ENCODE measurements around the gene GOLGA2. TPM values are rescaled to one million over a fixed set of nuclear protein-coding genes. Genes with fewer than 3 reads are reported as not detected.

Gene GOLGA2
- total and polyA plus RNA-seq, 3 donors from 2014 or later: 79.8 to 133 (median 103) TPM

DNA sequence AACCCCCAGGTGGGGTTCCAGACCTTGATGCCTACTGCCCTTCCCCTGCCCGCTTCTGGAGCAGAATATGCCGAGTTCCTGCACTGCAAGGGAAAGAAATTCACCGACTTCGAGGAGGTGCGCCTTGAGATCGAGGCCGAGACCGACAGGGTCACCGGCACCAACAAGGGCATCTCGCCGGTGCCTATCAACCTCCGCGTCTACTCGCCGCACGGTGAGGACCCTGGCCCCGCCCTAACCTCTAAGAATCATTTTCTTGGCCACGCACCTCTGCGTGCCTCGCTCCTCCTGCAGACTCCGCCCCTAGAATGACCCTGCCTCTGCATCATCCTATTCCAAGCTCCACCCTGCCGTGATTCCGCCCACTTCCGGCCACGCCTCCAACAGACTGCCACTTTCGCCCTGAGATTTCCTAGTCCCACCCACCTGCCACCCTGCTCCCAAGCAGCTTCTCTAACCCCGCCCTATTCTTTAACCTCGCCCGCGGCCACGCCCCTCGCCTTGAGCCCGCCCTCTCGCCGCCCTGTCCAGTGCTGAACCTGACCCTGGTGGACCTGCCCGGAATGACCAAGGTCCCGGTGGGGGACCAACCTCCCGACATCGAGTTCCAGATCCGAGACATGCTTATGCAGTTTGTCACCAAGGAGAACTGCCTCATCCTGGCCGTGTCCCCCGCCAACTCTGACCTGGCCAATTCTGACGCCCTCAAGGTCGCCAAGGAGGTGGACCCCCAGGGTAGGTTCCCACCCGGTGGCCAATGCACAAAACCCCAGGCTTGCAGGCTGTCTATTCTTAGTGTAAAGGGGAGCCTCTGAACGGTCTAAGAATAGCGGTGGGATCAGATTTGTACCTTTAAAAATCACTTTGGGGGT lies 57.1 kb downstream of the GOLGA2 start:
- DNase-seq: peak; percentile 95
- 20 to 32% methylated on average over 26 to 47 of the region's 47 CpGs for WGBS, 2 donors
- no peaks in the 10 kb centered on the region for H3K4me1 ChIP-seq
- no peak overlapping the region for H3K27ac ChIP-seq
- H3K36me3 ChIP-seq (ENCODE audit: low read depth, missing control alignments): no peaks in the 10 kb centered on the region
- H3K4me3 ChIP-seq: peak overlapping the region in 1 of 2 donors; percentile 9
- TF ChIP-seq, protein P1, sequence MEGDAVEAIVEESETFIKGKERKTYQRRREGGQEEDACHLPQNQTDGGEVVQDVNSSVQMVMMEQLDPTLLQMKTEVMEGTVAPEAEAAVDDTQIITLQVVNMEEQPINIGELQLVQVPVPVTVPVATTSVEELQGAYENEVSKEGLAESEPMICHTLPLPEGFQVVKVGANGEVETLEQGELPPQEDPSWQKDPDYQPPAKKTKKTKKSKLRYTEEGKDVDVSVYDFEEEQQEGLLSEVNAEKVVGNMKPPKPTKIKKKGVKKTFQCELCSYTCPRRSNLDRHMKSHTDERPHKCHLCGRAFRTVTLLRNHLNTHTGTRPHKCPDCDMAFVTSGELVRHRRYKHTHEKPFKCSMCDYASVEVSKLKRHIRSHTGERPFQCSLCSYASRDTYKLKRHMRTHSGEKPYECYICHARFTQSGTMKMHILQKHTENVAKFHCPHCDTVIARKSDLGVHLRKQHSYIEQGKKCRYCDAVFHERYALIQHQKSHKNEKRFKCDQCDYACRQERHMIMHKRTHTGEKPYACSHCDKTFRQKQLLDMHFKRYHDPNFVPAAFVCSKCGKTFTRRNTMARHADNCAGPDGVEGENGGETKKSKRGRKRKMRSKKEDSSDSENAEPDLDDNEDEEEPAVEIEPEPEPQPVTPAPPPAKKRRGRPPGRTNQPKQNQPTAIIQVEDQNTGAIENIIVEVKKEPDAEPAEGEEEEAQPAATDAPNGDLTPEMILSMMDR (IDR thresholded peaks at IDR 0.05): no peak
- TF ChIP-seq POLR2A (IDR thresholded peaks at IDR 0.05): no peak
- intact Hi-C loops (cut with DNase I; ENCODE audit: low total_unique reads): no loop called here
- no peaks in the 10 kb centered on the region for H3K27me3 ChIP-seq
- H3K9me3 ChIP-seq: no peaks in the 10 kb centered on the region

DNA sequence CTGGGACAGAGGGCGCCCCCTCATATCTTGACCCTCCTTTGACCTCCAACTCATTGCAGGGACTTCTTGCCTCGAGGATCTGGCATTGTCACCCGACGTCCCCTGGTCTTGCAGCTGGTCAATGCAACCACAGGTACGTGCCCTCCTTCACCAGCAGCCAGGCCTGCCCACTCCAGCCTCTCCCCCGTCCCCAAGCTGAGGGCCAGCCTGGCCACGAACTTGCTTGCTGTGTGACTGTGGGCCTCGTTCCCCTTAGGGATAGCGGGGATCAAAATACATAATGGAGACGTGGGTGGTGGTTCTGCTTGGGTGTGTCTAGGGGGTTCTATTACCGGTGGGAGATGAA lies 57.7 kb downstream of the GOLGA2 start:
- Histone ChIP-seq H3K4me1 (no peaks in the 10 kb centered on the region), H3K27ac (no peak overlapping the region), H3K27me3 (no peaks in the 10 kb centered on the region), H3K36me3 (ENCODE audit: low read depth, missing control alignments) (no peaks in the 10 kb centered on the region), H3K9me3 (no peaks in the 10 kb centered on the region), H3K4me3 (peak overlapping the region in 1 of 2 donors; percentile 9)
- TF ChIP-seq, protein P1 (IDR thresholded peaks at IDR 0.05): no peak
- TF ChIP-seq POLR2A (IDR thresholded peaks at IDR 0.05): no peak
- no peak for DNase-seq
- 59 to 61% methylated on average over 11 of the region's 11 CpGs for WGBS, 2 donors
- intact Hi-C loops (cut with DNase I; ENCODE audit: low total_unique reads): no loop called here

DNA sequence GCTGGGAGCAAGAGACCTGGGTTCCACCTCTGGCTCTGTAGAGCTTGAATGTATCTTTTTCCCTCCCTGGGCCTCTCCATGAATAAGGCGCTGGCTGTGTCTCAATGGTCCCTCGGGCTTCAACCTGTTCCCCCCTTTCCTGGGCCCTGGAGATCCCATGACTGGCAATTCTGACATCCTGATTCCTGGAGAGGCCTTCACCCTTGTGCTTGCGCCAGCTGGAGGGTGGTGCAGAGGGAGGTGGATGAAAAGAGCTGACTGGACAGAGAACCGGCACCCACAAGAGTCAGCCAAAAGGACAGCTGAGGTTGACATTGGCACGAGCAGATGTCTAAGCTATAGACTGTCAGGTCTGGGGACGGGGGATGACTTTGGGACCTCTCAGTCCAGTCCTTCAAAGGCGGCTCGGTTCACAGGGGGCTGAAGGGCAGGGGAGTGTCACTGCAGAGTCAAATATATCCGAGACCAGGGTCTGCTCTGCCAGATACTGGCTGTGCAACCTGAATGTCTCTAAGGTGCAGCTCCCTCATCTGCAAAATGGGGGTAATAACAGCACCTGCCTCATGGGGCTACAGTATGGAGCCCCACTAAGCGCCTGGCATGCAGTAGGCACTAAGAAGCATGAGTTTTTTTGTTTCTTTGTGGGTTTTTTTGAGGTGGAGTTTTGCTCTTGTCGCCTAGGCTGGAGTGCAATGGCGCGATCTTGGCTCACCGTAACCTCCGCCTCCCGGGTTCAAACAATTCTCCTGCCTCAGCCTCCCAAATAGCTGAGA lies 58.8 kb downstream of the GOLGA2 start:
- no peak overlapping the region for H3K27ac ChIP-seq
- intact Hi-C loops (cut with DNase I; ENCODE audit: low total_unique reads): no loop called here
- WGBS, 2 donors: 90 to 95% methylated on average over 10 to 16 of the region's 16 CpGs
- TF ChIP-seq, protein P1 (IDR thresholded peaks at IDR 0.05): no peak
- no peak for TF ChIP-seq POLR2A (IDR thresholded peaks at IDR 0.05)
- no peaks in the 10 kb centered on the region for H3K27me3 ChIP-seq
- no peaks in the 10 kb centered on the region for H3K36me3 ChIP-seq (ENCODE audit: low read depth, missing control alignments)
- H3K4me1 ChIP-seq: no peaks in the 10 kb centered on the region
- DNase-seq: no peak
- H3K4me3 ChIP-seq: no peak overlapping the region
- no peaks in the 10 kb centered on the region for H3K9me3 ChIP-seq

DNA sequence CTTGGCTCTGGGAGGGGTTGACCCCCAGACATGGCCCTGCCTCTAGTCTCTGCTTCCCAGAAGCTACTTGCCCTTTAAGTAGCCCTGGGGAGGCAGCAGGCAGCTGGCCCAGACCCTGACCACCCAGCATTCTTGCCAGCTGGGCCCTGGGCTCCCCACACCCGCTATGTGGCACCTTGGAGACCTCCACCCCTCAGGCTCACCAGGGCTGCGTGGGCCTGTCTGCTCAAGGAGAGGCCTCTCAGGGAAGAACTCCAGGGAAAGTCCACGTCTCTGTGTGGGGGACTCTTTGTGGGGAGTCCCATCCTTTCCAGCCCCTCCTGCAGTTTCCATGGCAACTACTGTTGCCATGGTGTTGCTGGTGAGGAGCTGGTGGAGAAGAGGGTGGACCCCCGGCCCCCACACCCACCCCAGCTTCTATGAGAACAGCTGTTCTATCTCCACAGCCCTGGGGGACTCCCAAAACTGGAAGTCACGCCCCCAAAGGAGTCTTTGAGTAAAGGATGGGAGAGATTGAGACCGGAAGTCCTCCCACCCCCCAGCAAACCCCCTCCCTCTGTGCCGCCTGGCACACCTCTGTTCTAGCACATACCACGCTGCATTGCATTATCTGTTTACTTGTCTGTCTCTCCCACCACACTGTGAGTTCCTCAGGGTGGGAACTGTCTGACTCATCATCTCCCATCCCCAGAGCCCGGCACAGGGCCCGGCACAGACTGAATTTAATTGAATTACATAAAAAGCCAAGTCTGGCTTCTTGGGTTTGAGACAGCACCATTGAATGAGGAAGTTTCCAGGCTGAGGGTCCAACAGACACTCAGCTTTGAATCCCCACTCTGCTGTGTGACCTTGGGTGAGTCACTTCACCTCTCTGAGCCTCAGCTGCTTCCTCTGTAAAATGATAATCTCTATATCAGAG lies 60.1 kb downstream of the GOLGA2 start:
- no peaks in the 10 kb centered on the region for H3K4me1 ChIP-seq
- H3K9me3 ChIP-seq: no peaks in the 10 kb centered on the region
- H3K36me3 ChIP-seq (ENCODE audit: low read depth, missing control alignments): no peaks in the 10 kb centered on the region
- WGBS, 2 donors: 59 to 66% methylated on average over 10 of the region's 10 CpGs
- no peaks in the 10 kb centered on the region for H3K27me3 ChIP-seq
- H3K27ac ChIP-seq: no peak overlapping the region
- no peak for DNase-seq
- no peak overlapping the region for H3K4me3 ChIP-seq
- no peak for TF ChIP-seq POLR2A (IDR thresholded peaks at IDR 0.05)
- TF ChIP-seq, protein P1 (IDR thresholded peaks at IDR 0.05): no peak
- intact Hi-C loops (cut with DNase I; ENCODE audit: low total_unique reads): no loop called here
